WTC11 (cell line): ENCODE results near the gene PHLDA3. TPM values are rescaled to one million over a fixed set of nuclear protein-coding genes. Genes with fewer than 3 reads are reported as not detected.
A peak's percentile ranks its signal among the peaks of the same experiment; 100 is the strongest.

Source experiments
- CBFB ChIP-seq: sonication (generic); formaldehyde crosslinking; IDR thresholded peaks from 2 replicates; pipeline ENCODE4 v1.8.1; 2022; ENCODE audit warnings: mild to moderate bottlenecking, low read depth, missing genetic modification reagents
- CREM ChIP-seq: sonication (generic); formaldehyde crosslinking; IDR thresholded peaks from 2 replicates; pipeline ENCODE4 v1.8.1; 2022; ENCODE audit warnings: mild to moderate bottlenecking, missing genetic modification reagents, moderate library complexity
- ETV6 ChIP-seq: sonication (generic); formaldehyde crosslinking; IDR thresholded peaks from 2 replicates; pipeline ENCODE4 v1.8.1; 2022; ENCODE audit warnings: mild to moderate bottlenecking, missing genetic modification reagents
- FOXK1 ChIP-seq: sonication (generic); formaldehyde crosslinking; IDR thresholded peaks from 2 replicates; pipeline ENCODE4 v1.8.0; 2022; ENCODE audit warnings: mild to moderate bottlenecking, moderate library complexity, missing genetic modification reagents
- KAT7 ChIP-seq: sonication (generic); formaldehyde crosslinking; IDR thresholded peaks from 2 replicates; pipeline ENCODE4 v1.8.1; 2023; ENCODE audit warnings: missing genetic modification reagents, mild to moderate bottlenecking, borderline replicate concordance
- MXD4 ChIP-seq: fragments of 250-450 bp; sonication (Bioruptor Pico); IDR thresholded peaks from 2 replicates; pipeline ENCODE4 v1.8.0; 2021; ENCODE audit warnings: mild to moderate bottlenecking, moderate library complexity, borderline replicate concordance
- NR1H2 ChIP-seq: sonication (generic); formaldehyde crosslinking; IDR thresholded peaks from 2 replicates; pipeline ENCODE4 v1.9.0; 2021; ENCODE audit warnings: mild to moderate bottlenecking, moderate library complexity, missing genetic modification reagents
- NR3C1 ChIP-seq: sonication (generic); formaldehyde crosslinking; conservative IDR thresholded peaks from 2 replicates; pipeline ENCODE4 v1.8.1; 2023; ENCODE audit warnings: low read depth, mild to moderate bottlenecking, missing genetic modification reagents
- RORB ChIP-seq: fragments of 250-450 bp; sonication (Bioruptor Pico); IDR thresholded peaks from 2 replicates; pipeline ENCODE4 v1.9.0; 2021; ENCODE audit warnings: mild to moderate bottlenecking
- SMAD3 ChIP-seq: sonication (generic); formaldehyde crosslinking; IDR thresholded peaks from 2 replicates; pipeline ENCODE4 v1.8.0; 2022; ENCODE audit warnings: missing genetic modification reagents, mild to moderate bottlenecking, borderline replicate concordance
- SMAD4 ChIP-seq: sonication (generic); formaldehyde crosslinking; IDR thresholded peaks from 2 replicates; pipeline ENCODE4 v1.8.0; 2022; ENCODE audit warnings: mild to moderate bottlenecking, missing genetic modification reagents
- SOX15 ChIP-seq: fragments of 250-450 bp; sonication (Bioruptor Pico); IDR thresholded peaks from 2 replicates; pipeline ENCODE4 v1.9.0; 2021; ENCODE audit warnings: mild to moderate bottlenecking
- TCF7 ChIP-seq: sonication (generic); formaldehyde crosslinking; IDR thresholded peaks from 2 replicates; pipeline ENCODE4 v1.8.0; 2022; ENCODE audit warnings: mild to moderate bottlenecking, low read depth, missing genetic modification reagents, moderate library complexity
- TEAD4 ChIP-seq: sonication (generic); formaldehyde crosslinking; IDR thresholded peaks from 2 replicates; pipeline ENCODE4 v1.8.0; 2022; ENCODE audit warnings: mild to moderate bottlenecking, missing genetic modification reagents
- ZBTB21 ChIP-seq: sonication (generic); formaldehyde crosslinking; IDR thresholded peaks from 2 replicates; pipeline ENCODE4 v1.8.1; 2023; ENCODE audit warnings: mild to moderate bottlenecking, missing genetic modification reagents, borderline replicate concordance
- ZNF219 ChIP-seq: sonication (generic); formaldehyde crosslinking; IDR thresholded peaks from 2 replicates; pipeline ENCODE4 v1.8.0; 2023; ENCODE audit warnings: missing genetic modification reagents, mild to moderate bottlenecking, borderline replicate concordance
- ZNF263 ChIP-seq: sonication (generic); formaldehyde crosslinking; IDR thresholded peaks from 2 replicates; pipeline ENCODE4 v1.8.1; 2022; ENCODE audit warnings: low read depth, mild to moderate bottlenecking, moderate library complexity, missing genetic modification reagents
- total RNA-seq: library from RNA; stranded (reverse); gene quantifications from 3 replicates; pipeline ENCODE4 v1.2.3, GENCODE V29; 2021
- TF ChIP-seq, protein P1 (sequence below): sonication (generic); formaldehyde crosslinking; IDR thresholded peaks from 2 replicates; pipeline ENCODE4 v1.8.1; 2022; ENCODE audit warnings: low read depth, missing genetic modification reagents, borderline replicate concordance
- TF ChIP-seq, protein P2 (sequence below): sonication (generic); formaldehyde crosslinking; IDR thresholded peaks from 2 replicates; pipeline ENCODE4 v1.8.1; 2023; ENCODE audit warnings: mild to moderate bottlenecking, missing genetic modification reagents, moderate library complexity
- TF ChIP-seq, protein P3 (sequence below): sonication (generic); formaldehyde crosslinking; IDR thresholded peaks from 2 replicates; pipeline ENCODE4 v1.8.0; 2022; ENCODE audit warnings: mild to moderate bottlenecking, missing genetic modification reagents
- TF ChIP-seq, protein P4 (sequence below): fragments of 250-450 bp; sonication (Bioruptor Pico); IDR thresholded peaks from 2 replicates; pipeline ENCODE4 v2.1.2; 2022; ENCODE audit warnings: mild to moderate bottlenecking, moderate library complexity
- TF ChIP-seq, protein P5 (sequence below): fragments of 200-600 bp; IDR thresholded peaks from 2 replicates; pipeline ENCODE4 v1.8.0; 2022; ENCODE audit warnings: antibody characterized with exemption
- TF ChIP-seq, protein P6 (sequence below): sonication (generic); formaldehyde crosslinking; IDR thresholded peaks from 2 replicates; pipeline ENCODE4 v1.8.1; 2023; ENCODE audit warnings: mild to moderate bottlenecking, missing genetic modification reagents, borderline replicate concordance
- TF ChIP-seq, protein P7 (sequence below): fragments of 250-450 bp; sonication (Bioruptor Pico); IDR thresholded peaks from 2 replicates; pipeline ENCODE4 v1.9.0; 2021; ENCODE audit warnings: mild to moderate bottlenecking, borderline replicate concordance

The PHLDA3 gene
- total RNA-seq, 1 experiment from 2014 or later = 95.1 TPM

DNA sequence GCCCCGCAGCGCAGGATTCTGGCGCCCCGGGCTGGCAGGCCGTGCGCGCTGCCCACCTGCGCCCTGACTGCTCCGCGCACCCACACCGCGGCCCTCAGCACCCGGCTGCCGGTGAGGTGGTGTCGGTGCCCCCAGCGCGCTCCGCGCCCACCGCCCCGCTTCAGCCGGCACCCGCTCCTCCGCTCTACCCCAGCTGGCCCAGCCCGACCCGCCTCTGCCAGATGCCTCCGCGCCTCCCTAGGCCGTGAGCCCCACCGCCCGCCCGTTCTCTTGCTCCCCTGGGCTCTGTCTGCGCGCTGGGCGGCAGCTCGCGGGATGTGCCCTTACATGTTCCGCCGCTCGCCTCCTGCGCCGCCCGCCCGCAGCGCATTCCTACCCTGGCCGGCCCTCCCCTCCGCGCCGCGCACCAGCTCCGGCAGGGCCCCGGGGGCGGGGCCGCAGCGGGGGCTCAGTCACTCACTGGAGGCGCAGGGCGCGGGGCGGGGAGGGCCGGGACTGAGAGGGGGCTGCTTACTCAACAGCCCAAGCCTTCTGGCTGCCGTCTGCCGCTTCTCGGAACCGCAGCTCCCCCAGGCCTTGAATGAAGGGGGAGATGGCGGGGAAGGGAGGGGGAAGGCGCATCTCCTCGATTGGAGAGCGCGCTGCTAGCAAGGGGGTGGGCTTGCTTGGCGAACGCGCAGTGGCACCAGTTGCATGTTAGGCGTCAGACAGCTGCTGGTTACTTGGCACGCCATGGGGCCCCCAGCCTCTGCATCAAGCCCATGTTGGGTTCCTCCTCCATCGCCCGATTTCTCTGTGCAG lies at the start of gene PHLDA3 (continued):
- TF ChIP-seq, protein P1, sequence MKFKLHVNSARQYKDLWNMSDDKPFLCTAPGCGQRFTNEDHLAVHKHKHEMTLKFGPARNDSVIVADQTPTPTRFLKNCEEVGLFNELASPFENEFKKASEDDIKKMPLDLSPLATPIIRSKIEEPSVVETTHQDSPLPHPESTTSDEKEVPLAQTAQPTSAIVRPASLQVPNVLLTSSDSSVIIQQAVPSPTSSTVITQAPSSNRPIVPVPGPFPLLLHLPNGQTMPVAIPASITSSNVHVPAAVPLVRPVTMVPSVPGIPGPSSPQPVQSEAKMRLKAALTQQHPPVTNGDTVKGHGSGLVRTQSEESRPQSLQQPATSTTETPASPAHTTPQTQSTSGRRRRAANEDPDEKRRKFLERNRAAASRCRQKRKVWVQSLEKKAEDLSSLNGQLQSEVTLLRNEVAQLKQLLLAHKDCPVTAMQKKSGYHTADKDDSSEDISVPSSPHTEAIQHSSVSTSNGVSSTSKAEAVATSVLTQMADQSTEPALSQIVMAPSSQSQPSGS (CRISPR knock-in tag) = no peak
- TF ChIP-seq MXD4 (CRISPR knock-in tag) (no peak), CBFB (no peak), RORB (CRISPR knock-in tag) (no peak), KAT7 (CRISPR knock-in tag) (peak; percentile 83; the same call in 1 of the 2 replicates), ETV6 (CRISPR knock-in tag) (peak; percentile 78; the same call in 1 of the 2 replicates), ZNF263 (CRISPR knock-in tag) (no peak), SMAD3 (CRISPR knock-in tag) (no peak; the same call in 1 of the 2 replicates), TCF7 (no peak), TEAD4 (no peak), SOX15 (CRISPR knock-in tag) (no peak), SMAD4 (no peak), NR1H2 (no peak), ZNF219 (CRISPR knock-in tag) (no peak; the same call in 1 of the 2 replicates), FOXK1 (CRISPR knock-in tag) (peak; percentile 51), NR3C1 (CRISPR knock-in tag) (no peak), CREM (no peak), ZBTB21 (CRISPR knock-in tag) (peak; percentile 60; the same call in 1 of the 2 replicates)
- TF ChIP-seq, protein P2, sequence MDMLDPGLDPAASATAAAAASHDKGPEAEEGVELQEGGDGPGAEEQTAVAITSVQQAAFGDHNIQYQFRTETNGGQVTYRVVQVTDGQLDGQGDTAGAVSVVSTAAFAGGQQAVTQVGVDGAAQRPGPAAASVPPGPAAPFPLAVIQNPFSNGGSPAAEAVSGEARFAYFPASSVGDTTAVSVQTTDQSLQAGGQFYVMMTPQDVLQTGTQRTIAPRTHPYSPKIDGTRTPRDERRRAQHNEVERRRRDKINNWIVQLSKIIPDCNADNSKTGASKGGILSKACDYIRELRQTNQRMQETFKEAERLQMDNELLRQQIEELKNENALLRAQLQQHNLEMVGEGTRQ (CRISPR knock-in tag) = no peak
- TF ChIP-seq, protein P3, sequence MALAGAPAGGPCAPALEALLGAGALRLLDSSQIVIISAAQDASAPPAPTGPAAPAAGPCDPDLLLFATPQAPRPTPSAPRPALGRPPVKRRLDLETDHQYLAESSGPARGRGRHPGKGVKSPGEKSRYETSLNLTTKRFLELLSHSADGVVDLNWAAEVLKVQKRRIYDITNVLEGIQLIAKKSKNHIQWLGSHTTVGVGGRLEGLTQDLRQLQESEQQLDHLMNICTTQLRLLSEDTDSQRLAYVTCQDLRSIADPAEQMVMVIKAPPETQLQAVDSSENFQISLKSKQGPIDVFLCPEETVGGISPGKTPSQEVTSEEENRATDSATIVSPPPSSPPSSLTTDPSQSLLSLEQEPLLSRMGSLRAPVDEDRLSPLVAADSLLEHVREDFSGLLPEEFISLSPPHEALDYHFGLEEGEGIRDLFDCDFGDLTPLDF = 0 out of 2 replicates have a peak, but pooled peaks have one; percentile 36
- TF ChIP-seq, protein P4, sequence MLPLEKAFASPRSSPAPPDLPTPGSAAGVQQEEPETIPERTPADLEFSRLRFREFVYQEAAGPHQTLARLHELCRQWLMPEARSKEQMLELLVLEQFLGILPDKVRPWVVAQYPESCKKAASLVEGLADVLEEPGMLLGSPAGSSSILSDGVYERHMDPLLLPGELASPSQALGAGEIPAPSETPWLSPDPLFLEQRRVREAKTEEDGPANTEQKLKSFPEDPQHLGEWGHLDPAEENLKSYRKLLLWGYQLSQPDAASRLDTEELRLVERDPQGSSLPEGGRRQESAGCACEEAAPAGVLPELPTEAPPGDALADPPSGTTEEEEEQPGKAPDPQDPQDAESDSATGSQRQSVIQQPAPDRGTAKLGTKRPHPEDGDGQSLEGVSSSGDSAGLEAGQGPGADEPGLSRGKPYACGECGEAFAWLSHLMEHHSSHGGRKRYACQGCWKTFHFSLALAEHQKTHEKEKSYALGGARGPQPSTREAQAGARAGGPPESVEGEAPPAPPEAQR (CRISPR knock-in tag) = no peak
- TF ChIP-seq, protein P5, sequence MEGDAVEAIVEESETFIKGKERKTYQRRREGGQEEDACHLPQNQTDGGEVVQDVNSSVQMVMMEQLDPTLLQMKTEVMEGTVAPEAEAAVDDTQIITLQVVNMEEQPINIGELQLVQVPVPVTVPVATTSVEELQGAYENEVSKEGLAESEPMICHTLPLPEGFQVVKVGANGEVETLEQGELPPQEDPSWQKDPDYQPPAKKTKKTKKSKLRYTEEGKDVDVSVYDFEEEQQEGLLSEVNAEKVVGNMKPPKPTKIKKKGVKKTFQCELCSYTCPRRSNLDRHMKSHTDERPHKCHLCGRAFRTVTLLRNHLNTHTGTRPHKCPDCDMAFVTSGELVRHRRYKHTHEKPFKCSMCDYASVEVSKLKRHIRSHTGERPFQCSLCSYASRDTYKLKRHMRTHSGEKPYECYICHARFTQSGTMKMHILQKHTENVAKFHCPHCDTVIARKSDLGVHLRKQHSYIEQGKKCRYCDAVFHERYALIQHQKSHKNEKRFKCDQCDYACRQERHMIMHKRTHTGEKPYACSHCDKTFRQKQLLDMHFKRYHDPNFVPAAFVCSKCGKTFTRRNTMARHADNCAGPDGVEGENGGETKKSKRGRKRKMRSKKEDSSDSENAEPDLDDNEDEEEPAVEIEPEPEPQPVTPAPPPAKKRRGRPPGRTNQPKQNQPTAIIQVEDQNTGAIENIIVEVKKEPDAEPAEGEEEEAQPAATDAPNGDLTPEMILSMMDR = no peak
- TF ChIP-seq, protein P6, sequence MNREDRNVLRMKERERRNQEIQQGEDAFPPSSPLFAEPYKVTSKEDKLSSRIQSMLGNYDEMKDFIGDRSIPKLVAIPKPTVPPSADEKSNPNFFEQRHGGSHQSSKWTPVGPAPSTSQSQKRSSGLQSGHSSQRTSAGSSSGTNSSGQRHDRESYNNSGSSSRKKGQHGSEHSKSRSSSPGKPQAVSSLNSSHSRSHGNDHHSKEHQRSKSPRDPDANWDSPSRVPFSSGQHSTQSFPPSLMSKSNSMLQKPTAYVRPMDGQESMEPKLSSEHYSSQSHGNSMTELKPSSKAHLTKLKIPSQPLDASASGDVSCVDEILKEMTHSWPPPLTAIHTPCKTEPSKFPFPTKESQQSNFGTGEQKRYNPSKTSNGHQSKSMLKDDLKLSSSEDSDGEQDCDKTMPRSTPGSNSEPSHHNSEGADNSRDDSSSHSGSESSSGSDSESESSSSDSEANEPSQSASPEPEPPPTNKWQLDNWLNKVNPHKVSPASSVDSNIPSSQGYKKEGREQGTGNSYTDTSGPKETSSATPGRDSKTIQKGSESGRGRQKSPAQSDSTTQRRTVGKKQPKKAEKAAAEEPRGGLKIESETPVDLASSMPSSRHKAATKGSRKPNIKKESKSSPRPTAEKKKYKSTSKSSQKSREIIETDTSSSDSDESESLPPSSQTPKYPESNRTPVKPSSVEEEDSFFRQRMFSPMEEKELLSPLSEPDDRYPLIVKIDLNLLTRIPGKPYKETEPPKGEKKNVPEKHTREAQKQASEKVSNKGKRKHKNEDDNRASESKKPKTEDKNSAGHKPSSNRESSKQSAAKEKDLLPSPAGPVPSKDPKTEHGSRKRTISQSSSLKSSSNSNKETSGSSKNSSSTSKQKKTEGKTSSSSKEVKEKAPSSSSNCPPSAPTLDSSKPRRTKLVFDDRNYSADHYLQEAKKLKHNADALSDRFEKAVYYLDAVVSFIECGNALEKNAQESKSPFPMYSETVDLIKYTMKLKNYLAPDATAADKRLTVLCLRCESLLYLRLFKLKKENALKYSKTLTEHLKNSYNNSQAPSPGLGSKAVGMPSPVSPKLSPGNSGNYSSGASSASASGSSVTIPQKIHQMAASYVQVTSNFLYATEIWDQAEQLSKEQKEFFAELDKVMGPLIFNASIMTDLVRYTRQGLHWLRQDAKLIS (CRISPR knock-in tag) = no peak
- TF ChIP-seq, protein P7, sequence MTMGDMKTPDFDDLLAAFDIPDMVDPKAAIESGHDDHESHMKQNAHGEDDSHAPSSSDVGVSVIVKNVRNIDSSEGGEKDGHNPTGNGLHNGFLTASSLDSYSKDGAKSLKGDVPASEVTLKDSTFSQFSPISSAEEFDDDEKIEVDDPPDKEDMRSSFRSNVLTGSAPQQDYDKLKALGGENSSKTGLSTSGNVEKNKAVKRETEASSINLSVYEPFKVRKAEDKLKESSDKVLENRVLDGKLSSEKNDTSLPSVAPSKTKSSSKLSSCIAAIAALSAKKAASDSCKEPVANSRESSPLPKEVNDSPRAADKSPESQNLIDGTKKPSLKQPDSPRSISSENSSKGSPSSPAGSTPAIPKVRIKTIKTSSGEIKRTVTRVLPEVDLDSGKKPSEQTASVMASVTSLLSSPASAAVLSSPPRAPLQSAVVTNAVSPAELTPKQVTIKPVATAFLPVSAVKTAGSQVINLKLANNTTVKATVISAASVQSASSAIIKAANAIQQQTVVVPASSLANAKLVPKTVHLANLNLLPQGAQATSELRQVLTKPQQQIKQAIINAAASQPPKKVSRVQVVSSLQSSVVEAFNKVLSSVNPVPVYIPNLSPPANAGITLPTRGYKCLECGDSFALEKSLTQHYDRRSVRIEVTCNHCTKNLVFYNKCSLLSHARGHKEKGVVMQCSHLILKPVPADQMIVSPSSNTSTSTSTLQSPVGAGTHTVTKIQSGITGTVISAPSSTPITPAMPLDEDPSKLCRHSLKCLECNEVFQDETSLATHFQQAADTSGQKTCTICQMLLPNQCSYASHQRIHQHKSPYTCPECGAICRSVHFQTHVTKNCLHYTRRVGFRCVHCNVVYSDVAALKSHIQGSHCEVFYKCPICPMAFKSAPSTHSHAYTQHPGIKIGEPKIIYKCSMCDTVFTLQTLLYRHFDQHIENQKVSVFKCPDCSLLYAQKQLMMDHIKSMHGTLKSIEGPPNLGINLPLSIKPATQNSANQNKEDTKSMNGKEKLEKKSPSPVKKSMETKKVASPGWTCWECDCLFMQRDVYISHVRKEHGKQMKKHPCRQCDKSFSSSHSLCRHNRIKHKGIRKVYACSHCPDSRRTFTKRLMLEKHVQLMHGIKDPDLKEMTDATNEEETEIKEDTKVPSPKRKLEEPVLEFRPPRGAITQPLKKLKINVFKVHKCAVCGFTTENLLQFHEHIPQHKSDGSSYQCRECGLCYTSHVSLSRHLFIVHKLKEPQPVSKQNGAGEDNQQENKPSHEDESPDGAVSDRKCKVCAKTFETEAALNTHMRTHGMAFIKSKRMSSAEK (CRISPR knock-in tag) = no peak
